CD4-positive, alpha-beta T cell treated with Interleukin-17A for 1 hour (primary cell): ENCODE results near the gene FAM193B.

ENCODE experiments used
- DNase-seq: peaks from one replicate; pipeline ENCODE4 v3.0.0-alpha.2; 2020

FAM193B gene

GRCh38 chr5:177483042-177483441 is 71.3 kb downstream of the FAM193B start:
- no peak for DNase-seq

- no peak for DNase-seq
Measured at GRCh38 chr5:177482359-177482795, 72.0 kb downstream of the FAM193B start.

GRCh38 chr5:177479774-177480173 is 74.6 kb downstream of the FAM193B start:
- DNase-seq: no peak

- no peak for DNase-seq
Measured at GRCh38 chr5:177478711-177479646, 75.4 kb downstream of the FAM193B start.

GRCh38 chr5:177477701-177478477 is 76.5 kb downstream of the FAM193B start:
- DNase-seq: no peak

GRCh38 chr5:177476531-177477233 is 77.7 kb downstream of the FAM193B start:
- no peak for DNase-seq

- DNase-seq: no peak
Measured at GRCh38 chr5:177475563-177476427, 78.6 kb downstream of the FAM193B start.

GRCh38 chr5:177474846-177475562 is 79.4 kb downstream of the FAM193B start:
- DNase-seq: no peak

GRCh38 chr5:177474002-177474476 is 80.3 kb downstream of the FAM193B start:
- DNase-seq: no peak

GRCh38 chr5:177473443-177474001 is 80.8 kb downstream of the FAM193B start, which contains the start of gene DBN1:
Gene DBN1 (minus strand): TSS chr5:177473634. CDS start chr5:177473521, 113 bp downstream.
- DNase-seq: no peak

GRCh38 chr5:177472460-177473442 is 81.6 kb downstream of the FAM193B start:
- peak; percentile 67 for DNase-seq

GRCh38 chr5:177471610-177472356 is 82.6 kb downstream of the FAM193B start:
- peak; percentile 37 for DNase-seq

GRCh38 chr5:177470759-177471536 is 83.4 kb downstream of the FAM193B start:
- no peak for DNase-seq
